Endothelial cell of umbilical vein (primary cell): ENCODE data around the gene WDR31. TPM values are rescaled to one million over a fixed set of nuclear protein-coding genes. Genes with fewer than 3 reads are reported as not detected.

ENCODE experiments used
- BruUV-seq: library from RNA; stranded (reverse); fragments of 400-500 nt; replicated peaks from 2 replicates; lab custom pipeline; 2021; lab: Mats Ljungman, UMichigan
- CTCF ChIA-PET: fragments of 300-600, 350-600 bp; sonication (Branson Sonifier 250); formaldehyde crosslinking; loops from one replicate; lab custom pipeline; 2021; ENCODE audit warnings: antibody characterized with exemption, inconsistent platforms; lab: Charles Lee
- POLR2A ChIA-PET: fragments of 300-600, 350-600 bp; sonication (Branson Sonifier 250); formaldehyde crosslinking; loops from one replicate; lab custom pipeline; 2021; ENCODE audit warnings: antibody characterized with exemption, inconsistent platforms; lab: Charles Lee
- DNase-seq: peaks from one replicate; pipeline ENCODE4 v3.0.0-alpha.2; 2011; ENCODE audit warnings: low read depth, low spot score
- FAIRE-seq: peaks from 2 replicates; lab custom pipeline; 2011; peaks lifted over from hg19 to GRCh38; lab: Jason Lieb, UNC
- H2AFZ ChIP-seq: 2 replicates; pipeline ENCODE4 v1.6.0; 2012; ENCODE audit warnings: low read depth, low read length, control low read depth, inconsistent platforms
- H3K27ac ChIP-seq: 2 replicates; pipeline ENCODE4 v1.5.1; 2011; ENCODE audit warnings: low read depth, mild to moderate bottlenecking, control low read depth, low read length, moderate library complexity; ENCODE audit not compliant: insufficient read depth
- H3K27me3 ChIP-seq, 2 experiments: 2 replicates each; pipeline versions ENCODE4 v1.6.0 to v1.6.1; 2011; ENCODE audit warnings: low read length in 2 of 2, mixed read lengths in 1 of 2; ENCODE audit not compliant: control insufficient read depth in 2 of 2, insufficient read depth in 2 of 2
- H3K36me3 ChIP-seq, 2 experiments: 2 replicates in 1 of 2; 3 replicates in 1 of 2; pipeline ENCODE4 v1.5.1; 2011; ENCODE audit warnings: low read length in 2 of 2, mild to moderate bottlenecking in 1 of 2, moderate library complexity in 1 of 2; ENCODE audit not compliant: control insufficient read depth in 2 of 2, insufficient read depth in 2 of 2; ENCODE audit errors: extremely low read depth in 1 of 2
- H3K4me1 ChIP-seq: 3 replicates; pipeline ENCODE4 v1.5.1; 2011; ENCODE audit warnings: mild to moderate bottlenecking, low read length; ENCODE audit not compliant: control insufficient read depth, insufficient read depth; ENCODE audit errors: extremely low read depth
- H3K4me2 ChIP-seq: 2 replicates; pipeline ENCODE4 v1.6.1; 2011; ENCODE audit warnings: low read length, control low read depth, mixed read lengths; ENCODE audit not compliant: insufficient read depth
- H3K4me3 ChIP-seq, 3 experiments: fragments of 200-600 bp in 1 of 3; sonication (generic), shearing (Covaris generic) in 1 of 3; replicated peaks in 1 of 3; 2 replicates each; pipeline ENCODE4 v1.5.1; 2011 to 2016; ENCODE audit warnings: control low read depth in 3 of 3, low read length in 3 of 3, mild to moderate bottlenecking in 2 of 3, inconsistent platforms in 1 of 3, low read depth in 1 of 3, moderate library complexity in 1 of 3; ENCODE audit not compliant: insufficient read depth in 1 of 3
- H3K79me2 ChIP-seq: 2 replicates; pipeline ENCODE4 v1.6.0; 2012; ENCODE audit warnings: low read length, inconsistent platforms; ENCODE audit not compliant: control insufficient read depth, insufficient read depth
- H3K9ac ChIP-seq: replicated peaks from 2 replicates; pipeline ENCODE3; 2011; ENCODE audit warnings: low read length, control low read depth; ENCODE audit not compliant: insufficient read depth; ENCODE audit errors: extremely low read depth
- H3K9me1 ChIP-seq: replicated peaks from 3 replicates; pipeline ENCODE4 v1.6.0; 2011; ENCODE audit warnings: mild to moderate bottlenecking, low read length; ENCODE audit not compliant: control insufficient read depth, insufficient read depth; ENCODE audit errors: extremely low read depth
- H3K9me3 ChIP-seq: replicated peaks from 2 replicates; pipeline ENCODE4 v1.5.1; 2012; ENCODE audit warnings: low read length, inconsistent platforms; ENCODE audit not compliant: control insufficient read depth, insufficient read depth
- H4K20me1 ChIP-seq: replicated peaks from 2 replicates; pipeline ENCODE3; 2011; ENCODE audit warnings: mild to moderate bottlenecking, low read length; ENCODE audit not compliant: control insufficient read depth, insufficient read depth; ENCODE audit errors: extremely low read depth
- CTCF ChIP-seq, 2 donors: IDR thresholded peaks; 1 replicate in 1 of 2; 2 replicates in 1 of 2; pipeline ENCODE4 v1.5.1; 2011; ENCODE audit warnings: low read length in 2 of 2, mild to moderate bottlenecking in 2 of 2, moderate library complexity in 2 of 2, control low read depth in 1 of 2, inconsistent platforms in 1 of 2, low read depth in 1 of 2; ENCODE audit not compliant: insufficient read depth in 1 of 2; ENCODE audit errors: extremely low read depth in 1 of 2
- FOS ChIP-seq: IDR thresholded peaks from 2 replicates; pipeline ENCODE4 v1.6.1; 2011; ENCODE audit warnings: mild to moderate bottlenecking, low read length, moderate library complexity, borderline replicate concordance; ENCODE audit not compliant: insufficient read depth
- MYC ChIP-seq: IDR thresholded peaks from one replicate; pipeline ENCODE4 v1.6.1; 2011; ENCODE audit warnings: mild to moderate bottlenecking, low read depth, low read length
- dilution Hi-C: fragments of 300-500 bp; cut with MboI; formaldehyde crosslinking; loops from one replicate; pipeline ENCODE4 v1.15.0; 2019; ENCODE audit warnings: low sequenced_read_pairs; ENCODE audit not compliant: extremely low pct_ligation_motif_present
- intact Hi-C: fragments of 100-400 bp; cut with micrococcal nuclease; formaldehyde crosslinking; loops from one replicate; pipeline ENCODE4 v1.10.0; 2022
- polyA plus RNA-seq, 4 experiments: library from polyadenylated mRNA; depleted of rRNA in 3 of 4; stranded (reverse) in 3 of 4; unstranded in 1 of 4; fragments of >200 nt; gene quantifications; 2 replicates each; pipeline versions ENCODE4 v1.2.1 to v1.2.3, GENCODE V29; 2011 to 2012; ENCODE audit warnings: missing spikeins in 1 of 4
- total RNA-seq: library from RNA; stranded (reverse); gene quantifications from 2 replicates; pipeline ENCODE4 v1.2.3, GENCODE V29; 2021

Gene WDR31
- total and polyA plus RNA-seq, 2 donors (not counting 3 experiments of a cell fraction or from before 2014, with no cell fraction given): 0.22 to 1.00 TPM

- no peaks in the 10 kb centered on the region for H3K9me3 ChIP-seq
- CTCF ChIA-PET: interaction anchor here (0.9 kb wide), 1 partner anchor 35 kb away, joined by 3 read pairs; the partner anchor contains the start of genes C9orf43 and POLE3
These were observed 35.3 kb upstream of the WDR31 start for GRCh38 chr9:113375057-113376023.

More at GRCh38 chr9:113375057-113376023, 35.3 kb upstream of the WDR31 start:
- TF ChIP-seq FOS (no peak), MYC (no peak), CTCF (IDR thresholded peaks at IDR 0.05; ENCODE audit: extremely low read depth in 1 of 2, insufficient read depth in 1 of 2, low read depth in 1 of 2, low read length in 2 of 2) (no peak)
- no peak for FAIRE-seq
- no peak overlapping the region for H3K4me3 ChIP-seq
- no peaks in the 10 kb centered on the region for H3K27me3 ChIP-seq
- intact Hi-C loops (no loop called here), dilution Hi-C loops (no loop called here)
- no peaks in the 10 kb centered on the region for H4K20me1 ChIP-seq
- H2AFZ ChIP-seq: no peak overlapping the region
- no peaks in the 10 kb centered on the region for H3K9me1 ChIP-seq
- H3K79me2 ChIP-seq: no peaks in the 10 kb centered on the region
- H3K27ac ChIP-seq: no peak overlapping the region
- H3K36me3 ChIP-seq: peaks cover 0 to 7% of the 10 kb centered on the region in 2 experiments
- DNase-seq: no peak
- no peaks in the 10 kb centered on the region for H3K4me1 ChIP-seq
- POLR2A ChIA-PET: no interaction called here
- no peak overlapping the region for H3K4me2 ChIP-seq
- TSS peak; percentile 19 for BruUV-seq
- no peak overlapping the region for H3K9ac ChIP-seq
